Neural progenitor cell (in vitro differentiated cells): ENCODE results near the gene KLB. TPM values are rescaled to one million over a fixed set of nuclear protein-coding genes. Genes with fewer than 3 reads are reported as not detected.

Experiments used
- DNase-seq: peaks from one replicate; pipeline ENCODE4 v3.0.0-alpha.2; 2016; ENCODE audit warnings: low spot score
- H2AFZ ChIP-seq: fragments of 200-600 bp; sonication (generic); replicated peaks from 2 replicates; pipeline ENCODE4 v1.6.1; 2016; ENCODE audit warnings: antibody characterized with exemption
- H3F3A ChIP-seq: fragments of 200-600 bp; sonication (generic); 2 replicates; pipeline ENCODE4 v1.6.1; 2016; ENCODE audit warnings: antibody characterized with exemption, low read depth
- H3K27ac ChIP-seq: fragments of 200-600 bp; sonication (generic); 2 replicates; pipeline ENCODE4 v1.5.1; 2016; ENCODE audit warnings: mild to moderate bottlenecking
- H3K27me3 ChIP-seq: fragments of 200-600 bp; sonication (generic); 2 replicates; pipeline ENCODE4 v1.6.1; 2016; ENCODE audit warnings: mild to moderate bottlenecking, moderate library complexity
- H3K36me3 ChIP-seq: fragments of 200-600 bp; sonication (generic); 2 replicates; pipeline ENCODE4 v1.5.1; 2016
- H3K4me1 ChIP-seq: fragments of 200-600 bp; sonication (generic); 2 replicates; pipeline ENCODE4 v1.6.1; 2016; ENCODE audit warnings: mixed run types
- H3K4me2 ChIP-seq: fragments of 200-600 bp; sonication (generic); 2 replicates; pipeline ENCODE4 v1.6.1; 2016
- H3K4me3 ChIP-seq: fragments of 200-600 bp; sonication (generic); 2 replicates; pipeline ENCODE4 v1.5.1; 2016
- H3K79me2 ChIP-seq: fragments of 200-600 bp; sonication (generic); 2 replicates; pipeline ENCODE4 v1.6.1; 2016; ENCODE audit warnings: low read depth
- H3K9ac ChIP-seq: fragments of 200-600 bp; sonication (generic); 2 replicates; pipeline ENCODE4 v1.6.1; 2016
- H3K9me3 ChIP-seq: fragments of 200-600 bp; sonication (generic); 2 replicates; pipeline ENCODE4 v1.5.1; 2016; ENCODE audit warnings: low read depth
- H4K20me1 ChIP-seq: fragments of 200-600 bp; sonication (generic); 2 replicates; pipeline ENCODE4 v1.6.1; 2016; ENCODE audit warnings: low read depth
- H3K27ac Mint-ChIP-seq: 3 replicates; pipeline ENCODE4 v1.8.0; 2021; ENCODE audit warnings: mixed read lengths
- H3K27me3 Mint-ChIP-seq: 2 replicates; pipeline ENCODE4 v1.8.0; 2022; ENCODE audit warnings: low read depth, mild to moderate bottlenecking, inconsistent platforms, moderate library complexity, mixed read lengths; ENCODE audit not compliant: insufficient read depth
- H3K36me3 Mint-ChIP-seq: 3 replicates; pipeline ENCODE4 v1.8.0; 2021; ENCODE audit warnings: mixed read lengths
- H3K4me1 Mint-ChIP-seq: 3 replicates; pipeline ENCODE4 v1.8.0; 2021; ENCODE audit warnings: mixed read lengths
- H3K4me3 Mint-ChIP-seq: 3 replicates; pipeline ENCODE4 v1.8.0; 2021; ENCODE audit warnings: mild to moderate bottlenecking, moderate library complexity, mixed read lengths
- H3K9me3 Mint-ChIP-seq: 3 replicates; pipeline ENCODE4 v1.8.0; 2020; ENCODE audit warnings: mixed read lengths
- EZH2 ChIP-seq: fragments of 200-600 bp; sonication (generic); IDR thresholded peaks from 2 replicates; pipeline ENCODE4 v1.6.1; 2017; ENCODE audit warnings: antibody characterized with exemption, mild to moderate bottlenecking, moderate library complexity
- EZH2phosphoT487 ChIP-seq: fragments of 200-600 bp; sonication (generic); IDR thresholded peaks from 2 replicates; pipeline ENCODE4 v1.6.1; 2017; ENCODE audit warnings: antibody characterized with exemption
- total RNA-seq: library from RNA; depleted of rRNA; stranded (reverse); fragments of >200 nt; gene quantifications from 2 replicates; pipeline ENCODE4 v1.2.3, GENCODE V29; 2015; ENCODE audit warnings: low replicate concordance
- TF ChIP-seq, protein P1 (sequence below): fragments of 200-600 bp; sonication (generic); IDR thresholded peaks from 2 replicates; pipeline ENCODE4 v1.5.1; 2017; ENCODE audit warnings: antibody characterized with exemption, mild to moderate bottlenecking

Gene KLB
- total RNA-seq, 1 donor from 2014 or later = not detected

DNA sequence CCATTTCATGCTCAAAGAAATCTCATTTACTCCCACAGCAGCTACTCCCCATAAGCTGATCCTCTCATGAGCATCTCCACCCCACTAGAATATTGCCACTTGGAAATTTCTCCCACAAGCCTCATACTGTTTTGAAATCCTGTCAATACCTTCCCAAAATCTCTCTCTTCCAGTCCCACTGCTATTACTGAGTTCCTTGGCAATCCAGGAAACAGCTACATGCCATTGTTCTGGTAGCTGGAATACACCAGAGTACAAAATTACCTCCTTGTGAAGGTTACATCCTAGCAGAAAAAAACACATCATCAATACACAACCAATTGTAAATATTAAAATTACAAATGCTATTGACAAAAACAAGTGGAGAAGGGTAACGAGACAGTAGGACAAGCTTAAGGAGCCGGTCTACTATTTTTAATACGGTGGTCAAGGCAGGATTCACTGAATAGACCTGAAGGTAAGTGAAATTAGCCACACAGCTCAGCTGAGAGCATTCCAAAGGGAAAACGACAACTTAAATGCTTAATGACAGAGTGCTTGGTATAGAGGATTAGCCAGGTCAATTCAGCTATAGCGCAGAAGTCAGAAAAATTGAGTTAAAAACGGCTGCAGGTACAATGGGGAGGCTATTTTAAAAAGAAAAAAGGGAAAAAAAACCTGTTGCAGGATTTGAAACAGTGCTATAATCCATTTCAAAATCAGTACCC is 45.6 kb downstream of the KLB start:
- DNase-seq = no peak
- H3K27me3 ChIP-seq = no peaks in the 10 kb centered on the region
- peaks cover 57% of the 10 kb centered on the region for H4K20me1 ChIP-seq
- H3K79me2 ChIP-seq = peaks cover 38% of the 10 kb centered on the region
- H3K36me3 ChIP-seq = peaks cover 46% of the 10 kb centered on the region
- no peak overlapping the region for H3K4me3 Mint-ChIP-seq
- H3K4me1 Mint-ChIP-seq = peaks cover 8% of the 10 kb centered on the region
- no peak overlapping the region for H3K4me2 ChIP-seq
- no peaks in the 10 kb centered on the region for H3K9me3 Mint-ChIP-seq
- H3K4me1 ChIP-seq = peaks cover 14% of the 10 kb centered on the region
- no peak overlapping the region for H3K9ac ChIP-seq
- TF ChIP-seq EZH2phosphoT487 (no peak), EZH2 (no peak)
- TF ChIP-seq, protein P1, sequence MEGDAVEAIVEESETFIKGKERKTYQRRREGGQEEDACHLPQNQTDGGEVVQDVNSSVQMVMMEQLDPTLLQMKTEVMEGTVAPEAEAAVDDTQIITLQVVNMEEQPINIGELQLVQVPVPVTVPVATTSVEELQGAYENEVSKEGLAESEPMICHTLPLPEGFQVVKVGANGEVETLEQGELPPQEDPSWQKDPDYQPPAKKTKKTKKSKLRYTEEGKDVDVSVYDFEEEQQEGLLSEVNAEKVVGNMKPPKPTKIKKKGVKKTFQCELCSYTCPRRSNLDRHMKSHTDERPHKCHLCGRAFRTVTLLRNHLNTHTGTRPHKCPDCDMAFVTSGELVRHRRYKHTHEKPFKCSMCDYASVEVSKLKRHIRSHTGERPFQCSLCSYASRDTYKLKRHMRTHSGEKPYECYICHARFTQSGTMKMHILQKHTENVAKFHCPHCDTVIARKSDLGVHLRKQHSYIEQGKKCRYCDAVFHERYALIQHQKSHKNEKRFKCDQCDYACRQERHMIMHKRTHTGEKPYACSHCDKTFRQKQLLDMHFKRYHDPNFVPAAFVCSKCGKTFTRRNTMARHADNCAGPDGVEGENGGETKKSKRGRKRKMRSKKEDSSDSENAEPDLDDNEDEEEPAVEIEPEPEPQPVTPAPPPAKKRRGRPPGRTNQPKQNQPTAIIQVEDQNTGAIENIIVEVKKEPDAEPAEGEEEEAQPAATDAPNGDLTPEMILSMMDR = no peak
- no peaks in the 10 kb centered on the region for H3K9me3 ChIP-seq
- H3K27ac ChIP-seq = no peak overlapping the region
- H3K27me3 Mint-ChIP-seq = peaks cover 2% of the 10 kb centered on the region
- peaks cover 39% of the 10 kb centered on the region for H3K36me3 Mint-ChIP-seq
- H2AFZ ChIP-seq = no peak overlapping the region
- no peak overlapping the region for H3K27ac Mint-ChIP-seq
- H3K4me3 ChIP-seq = no peak overlapping the region
- H3F3A ChIP-seq = peaks cover 93% of the 10 kb centered on the region

DNA sequence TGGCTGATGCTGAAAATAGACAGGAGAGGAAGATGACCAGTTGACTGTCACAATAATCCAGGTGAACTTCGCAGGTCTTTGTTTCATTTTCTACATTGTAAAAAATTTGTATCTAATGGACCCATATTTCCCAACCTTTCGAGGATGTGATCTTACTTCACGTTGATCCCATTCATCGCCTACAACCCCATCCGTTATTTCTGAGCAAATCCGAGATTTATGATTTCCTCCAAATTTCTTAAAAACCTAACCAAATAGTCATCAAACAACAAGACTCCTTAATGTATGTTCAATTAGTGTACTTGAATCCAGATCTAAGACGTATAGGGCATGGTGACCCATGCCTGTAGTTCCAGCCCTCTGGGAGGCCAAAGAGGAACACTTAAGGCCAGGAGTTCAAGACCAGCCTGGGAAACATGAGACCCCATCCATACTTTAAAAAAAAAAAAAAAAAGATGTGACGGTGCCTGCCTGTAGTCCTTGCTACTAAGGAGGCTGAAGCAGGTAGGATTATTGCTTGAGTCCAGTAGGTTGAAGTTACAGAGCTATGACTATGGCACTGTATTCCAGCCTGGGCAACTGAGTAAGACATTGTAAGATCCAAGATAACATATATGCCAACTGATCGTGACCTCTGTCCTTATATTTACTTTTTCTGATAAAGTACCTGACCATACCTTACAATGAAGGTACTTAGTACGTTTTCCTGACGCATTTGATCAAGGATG is 46.3 kb downstream of the KLB start:
- peaks cover 15% of the 10 kb centered on the region for H3K4me1 Mint-ChIP-seq
- H3K9me3 ChIP-seq = no peaks in the 10 kb centered on the region
- DNase-seq = no peak
- no peak overlapping the region for H2AFZ ChIP-seq
- H3K27me3 ChIP-seq = no peaks in the 10 kb centered on the region
- H3K36me3 ChIP-seq = peaks cover 49% of the 10 kb centered on the region
- H3K27ac Mint-ChIP-seq = no peak overlapping the region
- H3K4me3 ChIP-seq = no peak overlapping the region
- H3K4me1 ChIP-seq = peaks cover 20% of the 10 kb centered on the region
- H3K36me3 Mint-ChIP-seq = peaks cover 42% of the 10 kb centered on the region
- no peak overlapping the region for H3K9ac ChIP-seq
- H3K27me3 Mint-ChIP-seq = peaks cover 2% of the 10 kb centered on the region
- H3K9me3 Mint-ChIP-seq = no peaks in the 10 kb centered on the region
- H3K27ac ChIP-seq = no peak overlapping the region
- H3K4me3 Mint-ChIP-seq = no peak overlapping the region
- TF ChIP-seq EZH2phosphoT487 (no peak), EZH2 (no peak)
- TF ChIP-seq, protein P1 = no peak
- no peak overlapping the region for H3K4me2 ChIP-seq
- peaks cover 64% of the 10 kb centered on the region for H4K20me1 ChIP-seq
- peaks cover 100% of the 10 kb centered on the region for H3F3A ChIP-seq
- peaks cover 45% of the 10 kb centered on the region for H3K79me2 ChIP-seq

DNA sequence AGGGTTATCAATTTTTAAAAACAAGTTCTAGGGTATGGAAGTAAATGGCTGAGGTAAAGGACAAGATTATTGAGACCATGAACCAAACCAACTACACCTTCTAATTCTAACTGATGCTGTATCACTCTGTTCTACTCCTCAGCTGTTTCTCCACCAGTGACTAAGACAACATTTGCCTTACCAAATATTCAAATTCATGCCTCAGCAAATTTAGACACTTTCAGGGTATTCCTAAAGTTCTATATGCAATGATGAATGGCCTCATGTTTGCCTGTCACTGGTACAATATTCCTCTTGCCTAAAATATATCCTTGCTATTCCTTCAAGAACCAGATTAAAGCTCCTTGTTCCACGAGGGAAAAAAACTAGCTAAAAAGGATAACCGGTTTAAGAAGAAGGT is 47.0 kb downstream of the KLB start:
- Mint-ChIP-seq H3K4me1 (peaks cover 17% of the 10 kb centered on the region), H3K36me3 (peaks cover 42% of the 10 kb centered on the region), H3K27ac (no peak overlapping the region), H3K9me3 (no peaks in the 10 kb centered on the region), H3K4me3 (no peak overlapping the region), H3K27me3 (peaks cover 2% of the 10 kb centered on the region)
- H3K27me3 ChIP-seq = no peaks in the 10 kb centered on the region
- no peak overlapping the region for H3K4me2 ChIP-seq
- no peak for TF ChIP-seq EZH2
- no peak for TF ChIP-seq EZH2phosphoT487
- TF ChIP-seq, protein P1 = no peak
- peaks cover 49% of the 10 kb centered on the region for H3K36me3 ChIP-seq
- no peak overlapping the region for H3K9ac ChIP-seq
- H3K79me2 ChIP-seq = peaks cover 52% of the 10 kb centered on the region
- no peak overlapping the region for H3K4me3 ChIP-seq
- H4K20me1 ChIP-seq = peaks cover 69% of the 10 kb centered on the region
- no peak overlapping the region for H2AFZ ChIP-seq
- peaks cover 100% of the 10 kb centered on the region for H3F3A ChIP-seq
- no peaks in the 10 kb centered on the region for H3K9me3 ChIP-seq
- no peak overlapping the region for H3K27ac ChIP-seq
- peaks cover 20% of the 10 kb centered on the region for H3K4me1 ChIP-seq
- no peak for DNase-seq
